Activated gamma-delta T cell (primary cell): ENCODE data around the gene TMEM109.
"Not testable (repeated sequence)": the region's sequence is repeated elsewhere in the genome, so short reads cannot be mapped to it uniquely, and the experiment has no call there.

ENCODE experiments used
- DNase-seq: peaks from one replicate; lab custom pipeline; 2025; lab: John Stamatoyannopoulos, UW

TMEM109 gene

DNA sequence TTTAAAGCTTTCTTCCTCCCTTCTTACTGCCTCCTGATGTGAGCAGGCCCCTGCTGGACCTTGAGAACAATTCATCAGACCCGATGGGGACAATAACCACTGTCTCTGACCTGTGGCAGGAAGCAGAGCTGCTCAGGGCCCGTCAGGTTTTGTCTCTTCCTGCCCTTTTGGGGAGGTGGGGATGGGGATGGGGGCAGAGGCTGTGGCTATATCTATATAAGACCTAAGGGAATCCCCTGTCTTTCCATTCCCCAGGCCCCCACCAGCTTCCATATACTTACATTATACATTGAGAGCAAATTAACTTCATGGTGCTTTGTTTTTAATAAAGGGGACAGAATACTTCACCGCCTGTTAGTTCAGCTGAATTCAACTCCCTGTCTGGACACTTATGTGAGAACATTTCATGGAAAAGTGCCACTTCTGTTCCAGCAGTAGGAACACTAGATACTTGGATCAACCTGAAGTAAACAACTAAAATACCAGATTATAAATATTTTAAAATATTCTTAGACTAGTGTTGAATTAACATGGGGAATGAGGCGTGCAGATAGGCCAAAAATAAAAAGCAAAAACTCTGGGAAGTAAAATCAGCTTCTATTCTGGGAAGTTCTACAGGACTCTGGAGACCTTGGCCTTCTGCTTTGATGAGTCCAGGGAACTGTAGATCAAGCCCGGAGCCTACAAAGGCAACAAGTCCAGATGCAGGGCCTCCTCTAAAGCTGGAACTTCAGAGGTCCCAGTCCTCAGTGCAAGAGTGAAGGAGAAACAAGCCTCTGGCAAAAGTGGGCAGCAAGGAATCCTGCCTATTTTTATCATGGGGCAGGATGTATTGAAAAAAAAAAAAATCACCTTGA, 35.5 kb upstream of the TMEM109 start:
- DNase-seq = no peak

- DNase-seq = no peak
These were observed 34.9 kb upstream of the TMEM109 start for GRCh38 chr11:60879104-60879503.

DNA sequence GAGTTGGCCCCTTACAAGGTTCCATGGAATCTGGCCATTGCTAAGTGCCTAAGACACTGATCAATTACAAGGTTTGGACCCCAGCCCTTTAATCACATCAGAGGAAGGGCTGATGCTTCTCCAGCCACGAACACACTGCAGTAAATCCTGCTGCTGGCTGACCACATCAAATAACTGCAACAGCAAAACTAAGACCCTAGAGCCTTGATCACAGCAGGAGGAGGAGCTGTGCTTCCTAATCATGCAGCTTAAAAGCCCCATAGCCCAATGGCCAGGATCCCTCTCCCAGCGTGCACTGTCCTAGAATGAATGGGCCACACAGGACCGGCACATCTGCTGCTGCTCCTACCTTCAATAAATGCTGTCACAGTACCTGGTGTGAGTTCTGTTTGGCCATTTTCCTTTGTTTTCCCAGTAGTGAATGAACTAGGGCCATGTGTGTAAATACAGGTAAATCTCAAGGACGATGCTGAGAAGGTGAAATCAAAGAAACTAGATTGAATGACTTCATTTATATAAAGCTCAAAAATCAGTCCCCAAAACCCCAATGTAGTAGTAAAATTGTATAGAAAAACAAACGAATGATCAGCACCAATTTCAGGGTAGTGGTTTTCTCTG, 33.9 kb upstream of the TMEM109 start:
- no peak for DNase-seq

DNA sequence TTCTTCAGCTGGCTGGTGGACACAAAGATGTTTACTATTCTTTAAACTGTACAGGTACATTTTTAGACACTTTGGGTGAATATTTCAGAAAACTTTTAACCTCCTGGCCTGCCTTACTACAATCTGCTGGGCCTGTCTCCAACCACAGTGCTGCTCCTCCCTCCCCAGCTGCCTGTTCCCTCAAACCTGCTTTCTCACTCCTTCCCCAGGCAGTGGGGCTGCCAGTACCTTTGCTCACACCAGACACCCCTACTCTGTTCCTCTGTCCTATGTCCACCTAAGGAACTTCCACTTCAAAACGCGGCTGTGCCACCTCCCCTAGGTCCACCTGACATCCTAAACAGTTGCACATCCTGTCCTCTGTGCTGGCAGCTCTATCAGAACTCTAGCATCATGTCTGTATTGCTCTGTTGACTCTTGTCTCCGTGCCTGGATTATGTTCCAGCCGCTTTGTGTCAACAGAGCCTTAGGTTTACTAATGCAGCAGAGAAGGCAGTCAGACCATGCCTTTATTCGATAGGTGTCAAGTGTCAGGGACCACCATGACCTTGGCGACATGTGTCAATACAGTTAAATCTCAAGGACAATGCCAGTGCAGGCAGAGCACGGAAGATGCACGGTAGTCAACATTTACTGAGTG, 33.2 kb upstream of the TMEM109 start:
- no peak for DNase-seq

GRCh38 chr11:60887556-60887955, 26.4 kb upstream of the TMEM109 start:
- no peak for DNase-seq

GRCh38 chr11:60889869-60890311, 24.1 kb upstream of the TMEM109 start:
- DNase-seq = no peak

GRCh38 chr11:60890696-60891095, 23.3 kb upstream of the TMEM109 start:
- no peak for DNase-seq

DNA sequence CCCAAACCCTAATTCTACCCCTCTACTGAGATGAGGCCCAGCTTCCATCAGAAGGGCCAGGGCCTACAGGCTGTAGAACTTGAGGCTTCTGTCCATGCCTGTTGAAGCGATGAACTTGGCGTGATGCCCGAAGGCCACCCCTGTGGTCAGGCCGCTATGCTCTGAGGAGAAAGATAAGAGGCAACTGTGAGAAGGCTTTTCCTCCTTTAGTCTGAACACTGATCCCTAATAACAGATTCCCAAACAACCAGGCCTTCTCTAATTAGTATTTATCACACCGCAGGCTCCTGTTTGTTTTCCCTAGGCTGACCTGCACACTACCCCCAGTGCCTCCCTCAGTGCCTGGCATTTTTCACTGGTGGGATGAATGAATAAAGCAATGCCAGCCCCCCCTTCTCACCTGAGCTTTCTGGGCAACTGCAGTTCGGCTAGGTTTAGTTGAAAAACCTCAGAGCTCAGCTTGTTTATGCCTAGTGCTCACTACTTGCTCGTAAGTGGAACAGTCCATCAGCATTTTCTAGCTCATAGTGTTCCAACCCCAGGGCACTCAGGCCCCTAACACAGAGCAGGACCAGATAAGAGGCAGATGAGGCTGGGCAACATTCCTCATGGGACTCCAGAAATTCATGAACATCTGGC, 22.7 kb upstream of the TMEM109 start:
- DNase-seq = no peak

- DNase-seq = no peak
These were observed 18.3 kb upstream of the TMEM109 start for GRCh38 chr11:60895687-60896086.

DNA sequence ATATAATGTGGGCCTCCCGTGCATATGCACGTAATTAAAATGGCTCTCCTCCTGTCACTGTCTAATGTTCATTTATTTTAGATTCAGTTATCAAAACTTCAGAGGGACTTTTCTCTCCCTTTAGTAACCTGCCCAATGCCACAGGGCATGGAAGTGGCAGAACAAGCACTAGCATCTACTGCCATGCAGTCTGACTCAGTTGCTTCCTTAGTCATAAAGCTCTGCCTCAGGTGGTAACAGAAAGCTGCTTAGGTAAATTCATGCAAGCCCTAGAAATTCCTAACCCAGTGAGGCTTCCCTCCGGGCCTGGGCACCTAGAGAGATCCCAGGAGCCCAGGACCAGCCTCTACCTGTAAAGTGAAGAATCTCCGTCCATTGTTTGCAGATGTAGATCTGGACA, 16.5 kb upstream of the TMEM109 start:
- DNase-seq = no peak

DNA sequence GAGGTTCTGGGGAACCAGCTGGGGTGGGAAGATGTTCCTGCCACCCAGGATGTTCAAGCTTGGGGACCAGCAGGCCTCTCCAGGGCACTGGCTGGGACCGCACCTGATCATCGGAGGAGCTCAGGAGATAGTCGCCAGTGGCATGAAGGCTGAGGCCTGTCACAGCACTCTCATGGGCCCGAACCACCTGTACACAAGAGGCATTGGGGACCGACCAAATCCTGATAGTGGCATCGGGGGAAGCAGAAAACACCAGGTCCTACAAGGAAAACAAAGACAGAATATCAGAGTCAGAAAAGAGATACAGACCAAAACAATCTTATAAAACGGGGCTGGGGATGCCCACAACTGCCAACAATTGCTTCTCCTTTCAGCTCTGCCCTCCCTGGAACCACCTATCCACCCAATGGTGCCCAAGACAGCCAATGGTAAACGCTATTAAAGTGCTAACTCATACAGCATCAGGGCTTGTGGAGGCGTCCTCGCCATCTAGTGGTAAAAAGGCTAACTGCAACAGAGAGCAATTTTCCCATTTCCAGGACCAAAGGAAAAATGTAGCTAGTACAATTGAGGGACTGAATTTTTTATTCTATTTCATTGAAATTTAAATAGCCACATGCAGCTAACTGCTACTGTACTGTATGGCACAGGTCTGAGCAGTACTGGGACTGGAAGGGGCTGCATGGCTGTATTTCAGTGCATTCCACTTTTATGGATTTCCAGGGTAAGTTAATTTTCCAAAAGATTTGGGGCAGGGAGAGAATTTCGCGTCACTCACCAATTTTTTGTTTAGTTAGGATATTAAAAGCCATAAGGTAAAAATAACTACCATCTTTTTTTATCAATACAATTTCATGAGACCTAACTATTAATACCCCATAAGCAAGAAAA, 14.7 kb upstream of the TMEM109 start:
- DNase-seq = no peak

GRCh38 chr11:60899977-60900376, 14.0 kb upstream of the TMEM109 start:
- no peak for DNase-seq

DNA sequence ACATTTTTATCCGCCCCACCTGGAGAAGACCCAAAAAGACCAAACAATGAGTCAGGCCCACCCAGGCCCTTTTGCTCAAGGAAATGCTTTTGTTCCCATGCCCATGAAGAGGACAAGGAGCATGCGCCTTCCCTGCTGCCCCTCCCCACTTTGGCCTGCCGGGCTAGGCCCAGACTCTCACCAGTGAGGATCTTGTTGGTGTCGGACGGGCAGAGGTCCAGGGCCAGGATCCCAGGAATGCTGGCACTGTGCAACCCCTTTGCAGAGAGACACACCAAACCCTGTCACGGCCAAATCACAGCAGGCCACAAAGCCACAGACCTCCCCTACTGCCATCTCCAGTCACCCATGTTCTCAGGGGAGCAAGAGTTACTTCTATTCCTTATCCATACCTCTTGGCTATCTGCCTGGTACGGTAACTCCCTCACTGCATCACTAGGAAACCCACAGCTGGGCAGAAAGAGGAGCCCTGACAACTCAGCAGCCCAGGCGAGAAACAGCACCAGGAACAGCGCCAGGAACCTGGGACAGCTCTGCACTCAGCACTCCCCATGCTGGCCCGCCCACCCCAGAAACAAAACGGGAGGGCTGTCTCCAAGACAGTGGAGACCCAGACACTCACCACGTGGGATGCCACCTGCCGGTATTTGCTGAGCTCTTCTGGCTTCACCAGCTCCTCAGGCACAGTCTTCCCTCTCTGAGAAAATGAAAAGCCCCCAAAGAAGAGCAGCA, 13.1 kb upstream of the TMEM109 start:
- no peak for DNase-seq

GRCh38 chr11:60902625-60903024, 11.3 kb upstream of the TMEM109 start:
- DNase-seq = no peak

GRCh38 chr11:60905047-60905446, 8.9 kb upstream of the TMEM109 start:
- DNase-seq = no peak

GRCh38 chr11:60905551-60906113, 8.3 kb upstream of the TMEM109 start:
- no peak for DNase-seq

DNA sequence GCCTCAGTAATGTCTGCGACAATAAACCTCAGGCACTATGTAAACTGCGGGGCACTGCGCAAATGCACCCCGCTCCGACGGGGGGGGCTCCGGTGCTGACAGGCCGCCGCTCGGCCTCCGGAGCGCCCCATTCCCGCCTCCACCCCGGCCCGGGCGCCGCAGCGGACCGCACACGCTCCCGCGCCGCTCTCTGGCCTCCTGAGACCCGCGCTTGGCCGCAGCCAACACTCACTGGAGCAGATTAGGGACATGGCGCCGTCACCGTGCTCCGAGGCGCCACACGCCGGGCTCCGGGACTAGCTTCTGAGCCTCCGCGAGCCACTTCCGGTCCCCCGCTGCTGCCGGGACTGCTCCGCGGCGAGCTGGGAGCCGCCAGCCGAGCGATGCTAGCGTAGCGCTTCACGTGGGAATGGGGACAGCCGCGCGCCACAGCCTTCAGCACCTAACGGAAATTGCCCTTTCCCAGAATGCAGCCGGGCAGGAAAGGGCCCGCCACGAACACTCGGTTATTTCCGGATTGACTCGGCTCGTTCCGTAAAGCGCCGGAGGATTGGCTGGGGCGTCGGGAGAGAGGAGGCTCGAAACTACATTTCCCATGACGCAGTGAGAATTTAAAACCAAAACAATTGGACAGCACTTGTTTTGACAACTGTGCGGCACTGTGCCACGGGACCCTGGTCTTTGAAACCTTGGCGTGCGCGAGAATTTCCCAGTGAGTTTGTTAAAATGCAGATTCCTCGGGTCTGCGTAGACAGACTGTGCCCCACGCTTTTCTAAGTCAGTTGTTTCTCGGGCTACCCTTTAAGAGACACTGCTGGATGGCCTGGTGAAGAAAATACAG, 7.6 kb upstream of the TMEM109 start, which contains the start of gene PRPF19:
PRPF19 (minus strand) TSS at position 454 of the 841 bp plus-strand sequence; CDS start at position 251, 203 bp downstream.
- peak; percentile 87 for DNase-seq

GRCh38 chr11:60908803-60909202, 5.2 kb upstream of the TMEM109 start:
- DNase-seq = no peak

GRCh38 chr11:60909680-60910280, 4.2 kb upstream of the TMEM109 start:
- DNase-seq = not testable (repeated sequence)
